ENCODE measurements around the gene CYP17A1.

Gene CYP17A1

DNA sequence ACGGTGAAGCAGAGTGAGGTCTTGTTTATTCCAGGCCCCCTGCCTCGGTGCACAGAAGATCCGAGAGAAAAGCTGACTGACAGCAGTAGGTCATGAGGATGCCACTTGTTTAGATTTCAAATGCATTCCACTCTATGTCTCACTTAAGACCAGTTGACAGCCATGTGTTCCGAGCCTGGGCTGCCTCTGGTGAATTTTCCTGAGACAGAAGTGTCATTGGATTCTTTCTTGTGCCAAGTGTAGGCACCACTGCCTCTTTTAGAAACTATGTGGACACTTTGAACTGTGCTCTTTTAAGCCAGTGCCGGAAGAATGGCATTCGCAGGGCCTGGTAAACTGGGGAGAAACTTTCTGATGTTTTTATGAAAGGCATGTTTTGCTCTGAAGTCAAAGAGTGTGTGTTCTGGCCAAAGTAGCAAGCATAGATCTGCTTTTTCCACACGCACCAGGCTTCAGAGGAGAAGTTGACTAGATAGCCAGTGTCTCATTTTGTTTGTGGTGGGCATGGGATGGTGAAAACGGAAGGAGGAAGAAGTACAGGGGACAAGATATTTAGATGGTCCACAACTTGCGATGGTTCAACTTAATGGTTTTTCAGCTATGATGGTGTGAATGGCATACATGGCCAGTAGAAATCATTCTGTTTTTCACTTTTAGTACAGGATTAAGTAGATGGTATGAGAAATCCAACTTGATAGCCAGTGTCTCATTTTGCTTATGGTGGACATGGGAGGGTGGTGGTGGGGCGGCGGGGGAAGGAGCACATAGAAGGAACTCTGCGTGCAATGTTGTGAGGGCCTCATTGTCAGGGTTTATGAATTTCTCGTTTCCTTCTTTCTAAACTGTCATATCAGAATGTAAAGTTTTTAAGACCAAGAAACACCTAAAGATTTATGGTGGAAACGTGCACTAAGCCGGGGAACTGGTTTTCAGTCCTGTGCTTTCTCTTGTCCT, 41.5 kb downstream of the CYP17A1 start:
- no peak for ATAC-seq (replicated peaks; ENCODE audit: extremely low read depth, poor library complexity, severe bottlenecking)
- peak overlapping the region; percentile 49 for H3K27ac Mint-ChIP-seq (ENCODE audit: low read depth)
- peaks cover 47% of the 10 kb centered on the region for H3K4me1 Mint-ChIP-seq
- H3K27me3 Mint-ChIP-seq: no peaks in the 10 kb centered on the region
- peak overlapping the region; percentile 17 for H3K4me3 Mint-ChIP-seq
- peaks cover 18% of the 10 kb centered on the region for H3K36me3 Mint-ChIP-seq (ENCODE audit: insufficient read depth)
- DNase-seq (ENCODE audit: low spot score in 2 of 2): no peak
- H3K9me3 Mint-ChIP-seq: no peaks in the 10 kb centered on the region

DNA sequence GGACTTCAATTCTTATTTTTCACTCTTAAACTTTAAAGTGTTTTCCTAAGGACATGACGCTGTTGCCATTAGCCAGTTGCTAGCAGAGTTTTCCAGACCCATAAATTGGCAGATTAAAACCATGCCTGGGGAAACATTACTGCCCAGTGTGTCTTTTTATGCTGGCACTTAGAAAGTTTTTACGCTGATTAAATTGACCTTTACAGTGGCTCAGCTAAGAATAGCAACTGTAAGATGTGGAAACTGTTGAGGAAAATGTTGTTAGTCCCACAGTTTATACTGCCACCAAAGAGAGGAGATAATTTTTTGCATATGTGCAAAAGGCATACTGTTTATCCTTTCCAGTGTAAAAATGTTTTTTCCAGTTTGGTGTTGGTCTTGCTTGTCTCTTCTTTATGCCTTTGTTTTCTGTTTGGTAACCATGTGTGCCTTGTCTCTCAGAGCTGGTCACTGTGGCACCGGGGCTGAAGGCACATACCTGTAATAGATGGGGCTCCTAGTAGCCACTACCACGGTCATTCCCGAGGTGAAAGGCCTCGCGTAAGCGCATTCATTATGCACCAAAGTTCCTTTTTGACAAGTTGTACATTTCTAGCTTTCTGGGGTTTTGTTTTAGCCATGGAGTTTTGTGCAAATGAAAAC, 45.3 kb downstream of the CYP17A1 start:
- Mint-ChIP-seq H3K27ac (ENCODE audit: low read depth) (no peak overlapping the region), H3K27me3 (no peaks in the 10 kb centered on the region), H3K9me3 (no peaks in the 10 kb centered on the region), H3K36me3 (ENCODE audit: insufficient read depth) (peaks cover 6% of the 10 kb centered on the region), H3K4me1 (peaks cover 70% of the 10 kb centered on the region), H3K4me3 (no peak overlapping the region)
- DNase-seq (ENCODE audit: low spot score in 2 of 2): no peak
- no peak for ATAC-seq (replicated peaks; ENCODE audit: extremely low read depth, poor library complexity, severe bottlenecking)

DNA sequence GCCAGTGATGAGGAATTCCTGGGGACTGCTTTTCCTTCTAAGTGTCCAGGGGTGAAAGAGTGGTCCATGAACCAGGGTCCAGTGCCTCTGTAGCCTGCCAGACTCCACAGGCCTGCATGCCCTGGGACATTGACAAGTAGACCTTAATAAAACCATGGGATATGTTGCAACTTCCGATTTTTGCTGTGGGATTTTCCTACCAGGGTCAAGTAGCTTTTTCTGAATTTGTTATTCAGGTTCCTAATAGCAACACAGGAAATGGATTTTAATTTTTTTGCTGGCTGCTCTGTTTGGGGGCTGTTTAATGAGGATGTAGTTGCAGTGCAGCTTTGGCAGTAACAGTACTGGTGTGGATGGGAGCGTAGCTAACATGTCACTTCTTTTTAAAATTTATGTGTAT, 51.4 kb downstream of the CYP17A1 start:
- no peaks in the 10 kb centered on the region for H3K9me3 Mint-ChIP-seq
- H3K27me3 Mint-ChIP-seq: no peaks in the 10 kb centered on the region
- H3K4me3 Mint-ChIP-seq: no peak overlapping the region
- H3K27ac Mint-ChIP-seq (ENCODE audit: low read depth): peak overlapping the region; percentile 79
- DNase-seq (ENCODE audit: low spot score in 2 of 2) (no peak), ATAC-seq (replicated peaks; ENCODE audit: extremely low read depth, poor library complexity, severe bottlenecking) (no peak)
- peaks cover 10% of the 10 kb centered on the region for H3K36me3 Mint-ChIP-seq (ENCODE audit: insufficient read depth)
- H3K4me1 Mint-ChIP-seq: peaks cover 68% of the 10 kb centered on the region

DNA sequence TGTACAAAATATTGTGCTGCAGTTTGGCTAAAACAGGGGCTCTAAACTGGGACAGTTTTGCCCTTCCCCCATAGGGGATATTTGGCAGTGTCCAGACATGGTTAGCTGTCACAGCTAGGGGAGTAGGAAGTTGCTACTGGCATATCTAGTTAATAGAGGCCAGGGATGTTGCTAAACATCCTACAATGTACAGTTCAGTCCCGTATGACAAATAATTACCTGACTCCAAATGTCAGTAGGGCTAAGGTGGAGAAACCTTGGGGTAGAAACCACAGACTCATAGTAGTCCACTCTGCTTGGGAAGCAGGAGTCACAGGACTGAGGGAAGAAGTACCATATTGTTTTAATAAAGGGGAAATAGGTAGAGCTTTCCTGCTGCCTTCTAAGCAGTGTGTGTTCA, 53.6 kb downstream of the CYP17A1 start:
- Mint-ChIP-seq H3K27me3 (no peaks in the 10 kb centered on the region), H3K27ac (ENCODE audit: low read depth) (no peak overlapping the region), H3K4me1 (peaks cover 69% of the 10 kb centered on the region), H3K9me3 (no peaks in the 10 kb centered on the region), H3K36me3 (ENCODE audit: insufficient read depth) (peaks cover 9% of the 10 kb centered on the region), H3K4me3 (no peak overlapping the region)
- DNase-seq (ENCODE audit: low spot score in 2 of 2): no peak
- no peak for ATAC-seq (replicated peaks; ENCODE audit: extremely low read depth, poor library complexity, severe bottlenecking)

DNA sequence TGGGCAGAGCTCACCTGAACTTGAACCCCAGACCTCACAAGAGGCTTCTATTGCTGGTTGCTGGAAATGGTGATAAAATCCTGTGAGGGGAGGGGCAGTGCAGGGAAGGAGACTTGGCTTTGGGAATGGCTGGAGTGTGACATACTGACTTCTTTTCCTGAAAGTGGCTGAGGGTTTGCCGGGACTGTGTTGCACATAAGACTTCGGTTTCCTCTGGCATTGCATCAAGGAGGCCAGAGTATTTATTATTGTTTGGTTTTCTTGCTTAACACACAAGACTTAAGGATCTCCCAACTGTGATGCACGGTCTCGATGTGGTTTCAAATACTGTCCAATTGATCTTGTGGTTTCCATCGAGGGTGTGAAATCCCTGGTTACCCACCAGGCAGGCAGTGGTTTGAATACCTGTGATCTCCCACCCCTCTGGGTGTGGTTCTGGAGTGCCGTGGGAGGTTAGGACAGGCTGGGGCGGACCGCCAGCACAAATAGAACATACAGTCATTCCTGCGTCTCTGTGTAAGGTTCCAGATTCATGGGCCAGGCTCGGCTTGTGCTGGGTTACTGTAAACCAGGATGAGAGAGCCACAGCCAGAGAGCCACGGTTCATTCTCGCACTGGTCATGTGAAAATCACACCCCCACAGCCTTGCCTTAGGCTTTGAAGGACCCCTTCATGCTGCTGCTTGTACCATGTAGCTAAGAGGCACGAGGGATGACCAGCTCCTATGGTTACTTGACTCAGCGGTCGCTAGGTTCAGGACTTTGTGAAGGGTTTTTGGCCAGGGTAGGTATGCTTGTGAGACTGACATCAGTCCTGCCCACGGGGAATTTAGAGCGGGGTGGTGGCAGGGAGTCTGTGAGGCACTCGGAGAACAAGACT, 54.3 kb downstream of the CYP17A1 start:
- peaks cover 71% of the 10 kb centered on the region for H3K4me1 Mint-ChIP-seq
- H3K27ac Mint-ChIP-seq (ENCODE audit: low read depth): peak overlapping the region; percentile 42
- no peak overlapping the region for H3K4me3 Mint-ChIP-seq
- ATAC-seq (replicated peaks; ENCODE audit: extremely low read depth, poor library complexity, severe bottlenecking) (no peak), DNase-seq (ENCODE audit: low spot score in 2 of 2) (no peak)
- H3K36me3 Mint-ChIP-seq (ENCODE audit: insufficient read depth): peaks cover 9% of the 10 kb centered on the region
- H3K27me3 Mint-ChIP-seq: no peaks in the 10 kb centered on the region
- H3K9me3 Mint-ChIP-seq: no peaks in the 10 kb centered on the region

DNA sequence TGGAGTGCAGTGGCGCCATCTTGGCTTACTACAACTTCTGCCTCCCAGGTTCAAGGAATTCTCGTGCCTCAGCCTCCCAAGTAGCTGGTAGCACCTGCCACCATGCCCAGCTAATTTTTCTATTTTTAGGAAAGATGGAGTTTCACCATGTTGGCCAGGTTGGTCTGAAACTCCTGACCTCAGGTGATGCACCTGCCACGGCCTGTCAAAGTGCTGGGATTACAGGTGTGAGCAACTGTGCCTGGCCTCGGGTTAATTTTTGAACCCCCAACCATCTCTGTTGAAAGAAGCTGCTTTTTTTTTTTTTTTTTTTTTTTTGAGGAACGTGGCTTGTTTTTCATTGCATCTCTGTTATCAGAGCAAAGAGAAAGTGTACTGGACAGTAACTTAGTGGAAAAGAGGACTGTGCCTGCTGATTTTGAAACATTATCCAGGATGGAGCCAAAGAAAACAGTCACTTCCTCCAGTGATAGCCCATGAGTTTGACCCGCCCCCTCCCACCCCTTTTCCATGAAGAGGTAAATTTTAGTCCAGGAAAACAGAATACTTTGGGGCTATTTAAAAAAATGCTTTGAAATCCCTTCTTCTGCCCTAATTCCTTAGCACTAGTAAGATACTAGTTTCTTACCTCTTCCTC, 55.2 kb downstream of the CYP17A1 start:
- DNase-seq (ENCODE audit: low spot score in 2 of 2): no peak
- Mint-ChIP-seq H3K4me3 (no peak overlapping the region), H3K4me1 (peaks cover 66% of the 10 kb centered on the region), H3K36me3 (ENCODE audit: insufficient read depth) (peaks cover 9% of the 10 kb centered on the region), H3K9me3 (no peaks in the 10 kb centered on the region), H3K27ac (ENCODE audit: low read depth) (peak overlapping the region; percentile 42), H3K27me3 (no peaks in the 10 kb centered on the region)
- no peak for ATAC-seq (replicated peaks; ENCODE audit: extremely low read depth, poor library complexity, severe bottlenecking)

DNA sequence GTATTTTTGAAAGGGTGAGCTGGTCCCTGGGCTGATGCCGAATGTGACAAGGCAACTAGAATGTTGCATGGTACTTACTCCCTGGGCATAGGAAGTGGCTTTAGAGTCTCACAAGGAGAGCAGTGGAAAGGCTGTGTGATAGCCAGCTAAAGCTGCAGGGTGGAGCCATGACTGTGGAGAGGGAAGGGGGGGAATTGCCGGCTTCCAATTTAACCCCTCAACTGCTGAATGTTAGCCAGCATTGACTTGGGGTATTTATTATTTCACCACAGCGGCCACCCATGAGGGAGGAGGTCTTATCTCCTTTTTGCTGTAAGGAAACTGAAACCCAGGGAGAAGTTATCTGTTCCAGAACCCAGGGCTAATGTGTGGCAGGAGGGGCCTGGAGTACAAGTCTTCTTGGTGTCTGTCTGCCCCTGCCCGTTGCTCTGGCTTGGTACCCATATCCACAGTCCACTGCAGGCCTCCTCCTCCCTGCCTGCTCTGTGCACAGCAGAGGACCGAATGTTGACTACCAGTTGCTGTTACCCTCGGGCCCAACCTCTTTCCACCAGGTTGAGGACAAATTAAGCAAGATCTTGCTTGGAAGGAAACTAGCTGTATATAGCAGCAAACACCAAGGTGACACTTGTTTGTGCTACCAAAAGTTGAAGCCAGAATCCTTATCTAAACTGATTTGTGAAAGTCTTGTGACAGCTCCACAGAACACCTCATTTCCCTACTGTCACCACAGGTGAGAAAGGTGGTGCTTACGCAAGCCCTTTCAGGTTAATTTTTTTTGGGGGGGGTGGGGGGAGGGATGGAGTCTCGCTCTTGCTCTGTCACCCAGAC, 55.9 kb downstream of the CYP17A1 start:
- no peak overlapping the region for H3K4me3 Mint-ChIP-seq
- H3K27ac Mint-ChIP-seq (ENCODE audit: low read depth): no peak overlapping the region
- peaks cover 9% of the 10 kb centered on the region for H3K36me3 Mint-ChIP-seq (ENCODE audit: insufficient read depth)
- no peaks in the 10 kb centered on the region for H3K27me3 Mint-ChIP-seq
- peaks cover 62% of the 10 kb centered on the region for H3K4me1 Mint-ChIP-seq
- DNase-seq (ENCODE audit: low spot score in 2 of 2): no peak
- H3K9me3 Mint-ChIP-seq: no peaks in the 10 kb centered on the region
- ATAC-seq (replicated peaks; ENCODE audit: extremely low read depth, poor library complexity, severe bottlenecking): no peak

Measured in central memory CD8-positive, alpha-beta T cell (primary cell).